Stimulated activated CD4-positive, alpha-beta T cell treated with anti-CD3 and anti-CD28 coated beads, Interleukin-1b, Interleukin-23, amount 100 ng/mL, for 4 hours (primary cell): ENCODE results near the gene LRRC10B.

Experiments
- DNase-seq, 2 donors: peaks; one replicate each; pipeline ENCODE4 v3.0.0-alpha.2; 2020; ENCODE audit warnings: low read depth in 2 of 2

LRRC10B gene

DNA sequence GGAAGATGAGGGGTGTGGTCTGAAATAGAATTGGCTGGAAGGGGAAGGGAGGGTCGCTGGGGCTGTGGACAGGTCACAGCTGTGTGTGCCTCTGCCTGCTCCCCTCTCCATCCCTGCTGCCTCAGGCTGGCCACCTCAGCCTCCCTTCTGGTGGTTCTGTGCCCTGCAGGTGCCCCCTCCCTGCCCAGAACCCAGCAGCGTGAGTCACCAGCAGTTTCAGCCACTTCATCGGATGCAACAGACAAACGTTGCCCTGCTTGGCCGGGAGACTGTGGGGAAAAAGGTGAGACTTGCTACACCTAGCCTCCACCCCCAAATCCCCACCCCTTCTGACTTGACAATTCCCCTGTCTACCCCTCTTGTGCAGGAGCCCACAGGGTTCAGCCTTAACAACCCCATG is 21.8 kb upstream of the LRRC10B start:
- no peak for DNase-seq

DNA sequence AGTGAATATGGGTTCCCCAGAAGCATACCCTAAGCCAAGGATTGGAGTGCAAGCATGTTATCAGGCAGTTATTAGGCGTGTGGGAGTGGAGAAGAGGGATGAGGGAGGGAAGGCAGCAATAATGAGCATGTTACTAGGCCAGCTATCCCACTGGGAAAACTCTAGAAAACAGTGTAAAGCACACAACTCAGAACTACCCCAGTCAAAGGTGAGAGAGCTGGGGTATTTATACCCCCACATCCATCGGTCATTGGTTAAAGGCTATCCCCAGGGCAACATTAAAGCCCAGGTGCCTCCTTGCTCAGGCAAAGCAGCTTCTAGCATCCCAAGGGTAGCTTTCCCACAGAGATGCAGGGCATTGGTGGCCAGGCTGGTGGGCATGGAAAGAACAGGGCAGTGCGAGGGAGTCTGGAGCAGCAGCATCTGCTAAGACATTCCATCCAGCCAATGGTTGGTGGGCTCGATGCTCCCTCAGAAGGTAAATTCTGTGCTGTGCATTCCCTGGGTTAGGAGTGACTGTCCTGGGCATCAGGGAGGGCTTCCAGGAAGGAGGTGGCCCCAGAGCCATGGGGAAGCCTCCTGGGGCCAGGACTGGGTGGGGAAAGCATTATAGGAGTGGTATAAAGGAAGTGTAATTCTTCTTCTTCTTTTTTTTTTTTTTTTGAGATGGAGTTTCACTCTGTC is 21.1 kb upstream of the LRRC10B start:
- no peak for DNase-seq

DNA sequence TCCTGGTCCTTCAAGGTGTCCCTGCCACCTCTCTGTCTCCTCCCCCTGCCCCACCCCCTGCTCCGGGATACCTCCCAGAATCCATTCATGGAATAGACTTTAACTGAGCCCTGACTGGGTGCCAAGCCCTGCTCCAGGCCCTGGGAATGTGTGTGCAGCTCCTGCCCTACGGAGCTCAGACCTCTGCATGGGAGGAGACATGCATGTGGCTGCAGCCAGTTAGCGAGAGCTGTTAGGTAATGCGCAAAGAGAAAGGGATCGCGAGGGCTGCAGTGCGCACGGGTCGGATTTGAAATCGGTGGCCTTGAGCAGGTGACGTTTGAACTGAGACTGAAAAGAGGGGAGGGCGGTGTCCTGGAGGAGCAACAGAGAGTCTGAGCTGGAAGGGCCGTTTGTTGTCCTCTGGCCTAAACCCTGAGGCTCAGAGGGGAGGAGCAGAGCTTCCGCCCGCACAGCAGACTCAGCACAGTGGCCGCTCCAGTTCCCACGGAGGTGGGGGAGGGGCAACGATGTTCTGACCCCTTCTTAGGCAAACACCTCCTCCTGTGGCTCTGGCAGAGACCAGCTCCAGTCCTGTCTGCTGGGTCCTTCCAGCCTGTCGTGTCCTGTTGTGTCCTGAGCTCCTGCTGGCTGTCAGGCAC is 19.8 kb upstream of the LRRC10B start:
- DNase-seq, result no peak

DNA sequence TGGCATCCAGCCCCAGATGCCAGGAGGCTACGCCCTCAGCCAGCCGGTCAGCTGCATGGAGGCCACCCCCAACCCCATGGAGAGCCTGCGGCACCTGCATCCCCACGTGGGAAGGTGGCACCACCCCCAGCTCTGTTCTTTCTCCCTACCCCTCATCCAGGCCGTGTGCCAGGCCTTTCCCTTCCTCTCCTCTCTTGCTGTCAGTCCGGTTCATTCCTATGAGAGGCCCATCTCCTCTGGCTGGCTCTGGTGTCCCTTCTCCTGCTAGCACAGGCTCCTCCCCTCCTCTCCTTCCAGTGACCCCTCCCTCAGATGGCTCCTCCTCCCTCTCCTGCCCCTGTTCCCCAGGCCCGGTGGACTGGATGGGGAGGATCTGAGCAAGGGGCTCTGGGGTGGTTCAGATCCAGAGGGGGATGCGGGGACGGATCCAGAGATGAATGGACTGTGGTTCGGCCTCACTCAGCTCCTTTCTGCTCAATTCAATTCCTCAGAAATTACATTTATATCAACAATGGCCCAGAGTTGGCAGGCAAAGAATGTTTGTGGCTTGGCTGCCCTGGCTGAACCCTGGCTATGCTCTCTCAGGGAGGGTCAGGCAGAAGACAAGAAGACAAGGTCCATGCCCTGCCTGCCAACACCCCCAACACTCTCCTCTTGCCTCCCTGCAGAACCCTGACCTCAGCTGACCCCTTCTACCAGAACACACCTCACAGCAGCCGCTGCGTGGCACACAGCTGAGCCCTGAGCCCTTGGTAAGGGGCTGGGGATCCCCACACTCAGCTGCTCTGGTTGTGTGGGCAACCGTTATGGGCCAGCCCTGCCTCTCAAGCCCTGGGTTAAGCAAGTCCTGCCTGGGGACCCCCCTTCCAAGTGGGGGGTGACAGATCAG is 18.5 kb upstream of the LRRC10B start:
- no peak for DNase-seq

DNA sequence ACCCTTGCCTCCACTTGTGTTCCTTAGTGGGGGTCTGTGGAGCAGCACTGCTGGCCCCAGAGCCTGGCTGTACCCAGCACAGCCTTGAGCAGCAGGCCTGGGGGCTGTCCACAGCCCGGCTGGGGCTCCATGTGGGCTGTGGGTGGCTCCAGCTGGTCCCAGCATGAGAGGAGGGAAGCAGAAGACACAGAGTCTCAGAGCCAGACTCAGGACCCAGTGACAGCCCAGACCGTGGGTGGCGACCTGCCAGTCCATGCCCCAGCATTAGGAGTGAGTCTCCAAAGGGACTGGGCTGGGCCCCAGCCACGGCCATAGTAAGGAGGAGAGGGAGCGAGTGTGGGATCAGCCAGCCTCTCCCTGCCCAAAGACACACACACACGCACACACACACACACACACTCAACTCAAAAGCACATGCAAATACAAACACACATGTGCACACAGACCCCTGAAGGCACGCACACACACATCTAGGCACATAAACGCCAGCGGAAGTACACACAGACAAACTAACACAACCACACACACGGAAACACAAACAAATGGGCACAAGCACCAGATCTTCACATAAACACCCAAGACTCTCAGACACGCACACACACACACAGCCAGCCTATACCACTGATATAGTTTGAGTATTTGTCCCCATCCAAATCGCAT is 16.7 kb upstream of the LRRC10B start:
- no peak for DNase-seq

DNA sequence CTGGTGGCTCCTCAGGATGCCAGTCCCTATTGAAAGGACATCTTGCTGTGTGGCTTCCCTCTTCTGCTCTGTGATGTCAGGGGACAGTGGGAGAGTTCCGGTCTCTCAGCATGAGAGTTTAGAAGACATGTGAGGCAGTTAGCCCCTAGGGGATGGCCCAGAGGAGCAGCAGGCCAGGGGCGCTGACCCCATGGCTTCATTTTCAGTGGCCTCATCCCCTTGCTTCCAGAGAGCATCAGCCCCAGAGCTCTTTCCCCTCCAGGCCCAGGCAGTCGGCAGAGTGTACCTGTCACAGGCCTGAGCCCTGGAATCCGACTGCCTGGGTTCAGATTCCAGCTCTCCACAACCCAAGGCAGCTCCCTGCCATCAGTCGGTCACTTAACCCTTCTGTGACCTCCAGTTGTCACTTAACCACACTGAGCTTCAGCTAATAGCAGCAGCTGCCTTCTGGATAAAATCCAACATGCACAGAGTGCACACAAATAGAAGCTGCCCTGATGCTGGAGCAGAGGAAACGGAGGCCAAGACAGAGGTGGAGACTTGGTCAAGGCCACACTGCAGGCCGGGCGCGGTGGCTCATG is 14.1 kb upstream of the LRRC10B start:
- DNase-seq, result no peak

DNA sequence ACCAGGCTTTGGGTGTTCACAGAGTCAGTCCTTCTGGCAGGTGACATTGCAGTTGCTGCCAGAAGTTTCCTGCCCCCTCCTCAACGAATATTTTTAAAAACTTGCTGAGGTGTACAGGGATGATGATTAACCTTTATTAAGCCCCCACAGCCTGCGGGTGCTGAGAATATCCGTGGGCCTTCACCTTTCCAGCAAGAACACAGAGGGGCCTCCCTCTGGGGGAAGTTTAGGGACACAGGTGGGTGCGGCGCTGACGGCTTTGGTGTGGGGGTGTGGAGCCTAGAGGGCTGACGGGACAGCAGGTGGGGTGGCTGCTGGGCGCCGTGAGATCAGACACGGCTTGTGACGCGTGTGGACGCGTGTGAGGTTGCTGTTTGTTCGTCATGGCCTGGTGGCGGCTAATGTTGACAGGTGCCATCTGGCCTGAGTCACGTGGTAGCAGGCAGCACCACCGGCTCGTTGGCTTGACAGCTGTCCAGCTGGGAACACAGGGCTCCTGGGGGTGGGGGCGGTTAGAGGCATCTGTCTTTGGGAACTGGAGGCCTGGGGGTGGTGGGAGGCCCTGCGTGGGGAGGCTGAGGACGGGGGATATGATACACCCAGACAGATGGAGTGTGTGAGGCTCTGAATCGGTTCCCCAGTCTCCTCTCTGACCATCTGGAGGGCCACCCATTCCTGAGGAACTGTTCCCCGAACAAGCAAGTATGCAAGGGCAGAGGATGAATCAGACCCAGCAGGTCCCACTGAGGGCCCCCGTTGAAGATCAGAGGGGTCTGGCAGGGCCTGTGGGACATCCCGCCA is 12.5 kb upstream of the LRRC10B start:
- no peak for DNase-seq

DNA sequence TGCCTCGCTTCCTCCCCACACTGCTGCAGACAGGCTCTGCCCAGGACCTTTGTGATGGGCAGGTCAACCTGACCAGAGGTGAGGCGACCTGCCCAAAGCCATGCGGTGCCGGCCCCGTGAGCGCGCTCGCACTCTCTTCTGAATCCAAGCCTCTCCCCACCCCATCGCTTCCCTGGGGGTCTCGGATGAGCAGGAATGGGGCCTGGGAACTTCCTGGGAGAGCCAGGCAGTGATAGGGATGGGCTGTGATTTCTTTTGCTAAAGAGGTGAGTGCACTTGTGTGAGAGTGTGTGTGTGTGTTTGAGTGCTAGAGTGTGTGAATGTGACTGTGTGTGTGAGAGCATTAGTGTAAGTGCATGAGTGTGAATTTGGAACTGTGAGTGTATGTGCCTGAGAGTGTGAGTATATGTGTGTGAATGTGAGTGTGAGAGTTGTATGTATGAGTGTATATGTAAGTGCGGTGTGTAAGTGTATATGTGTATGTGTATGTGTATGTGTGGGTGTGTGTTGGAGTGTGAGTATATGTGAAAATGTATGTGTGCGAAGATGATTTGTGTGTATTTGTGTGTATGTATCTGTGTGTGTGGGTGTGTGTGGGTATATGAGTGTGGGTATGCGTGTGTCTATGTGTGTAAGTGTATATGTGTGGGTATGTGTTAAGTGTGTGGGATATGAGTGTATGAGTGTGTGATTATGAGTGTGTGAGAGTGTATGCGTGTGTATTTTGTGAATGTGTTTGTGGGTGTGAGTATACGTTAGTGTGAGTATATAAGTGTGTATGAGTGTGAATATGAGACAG is 11.7 kb upstream of the LRRC10B start:
- DNase-seq, result no peak

DNA sequence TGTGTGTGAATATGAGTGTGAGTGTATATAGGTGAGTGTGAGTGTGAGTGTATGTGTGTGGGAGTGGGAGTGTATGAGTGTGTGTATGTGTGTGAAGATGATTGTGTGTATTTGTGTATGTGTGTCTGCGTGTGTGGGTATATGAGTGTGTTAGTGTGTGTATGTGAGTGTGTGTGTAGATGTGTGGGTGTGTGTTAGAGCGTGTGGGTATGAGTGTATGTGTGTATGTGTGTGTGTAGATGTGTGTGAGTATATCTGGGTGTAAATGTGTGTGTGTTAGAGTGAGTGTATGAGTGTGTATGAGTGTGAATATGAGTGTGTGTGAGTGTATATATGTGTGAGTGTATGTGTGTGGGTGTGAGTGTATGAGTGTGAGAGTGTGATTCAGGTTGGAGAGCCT is 11.1 kb upstream of the LRRC10B start:
- DNase-seq, result no peak

DNA sequence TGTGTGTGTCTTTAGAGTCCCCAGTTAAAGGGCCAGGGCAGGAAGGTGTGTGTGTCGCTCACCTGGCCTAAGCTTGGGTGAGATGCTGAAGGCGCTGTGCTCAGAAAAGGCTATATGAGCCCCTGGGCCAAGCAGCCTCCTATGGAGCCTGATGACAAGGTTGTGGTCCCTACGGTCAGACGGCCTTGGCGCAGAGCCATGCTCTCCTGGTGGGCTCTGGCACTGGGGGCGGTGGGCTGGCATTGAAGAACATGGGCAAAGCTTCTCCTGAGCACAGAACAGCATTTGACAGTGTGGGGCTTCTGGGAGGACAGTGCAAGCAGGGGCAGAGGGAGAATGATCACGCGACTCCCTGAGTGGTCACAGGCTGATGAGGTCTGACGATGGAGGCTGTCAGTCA is 10.7 kb upstream of the LRRC10B start:
- no peak for DNase-seq

DNA sequence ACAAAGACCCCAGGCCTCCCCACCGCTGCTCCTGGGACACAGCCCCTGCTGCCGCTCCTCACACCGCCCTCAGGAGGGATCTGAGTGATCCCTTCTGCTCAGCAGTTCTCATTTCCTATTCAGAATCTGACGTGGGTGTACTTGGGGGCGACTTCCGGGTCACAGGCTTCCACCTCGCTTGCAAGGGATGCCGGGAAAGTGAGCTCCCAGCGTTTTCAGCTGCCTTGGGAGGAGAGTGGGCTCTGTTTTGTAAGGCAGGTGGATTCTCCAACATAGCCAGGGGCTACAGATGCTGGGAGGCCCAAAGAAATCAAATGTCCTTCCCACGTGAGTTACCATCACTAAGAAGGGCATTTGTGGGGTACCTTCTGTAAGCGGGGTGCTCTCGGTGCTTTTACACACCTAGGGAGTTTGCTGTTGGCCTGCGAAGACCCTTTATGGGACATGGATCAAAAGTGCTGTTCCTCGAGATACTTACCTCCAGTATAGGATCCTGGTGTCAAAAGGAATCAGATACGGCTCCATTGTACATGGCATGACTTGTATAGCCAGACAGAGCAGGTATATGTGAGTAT is 9.7 kb upstream of the LRRC10B start:
- DNase-seq, result no peak

DNA sequence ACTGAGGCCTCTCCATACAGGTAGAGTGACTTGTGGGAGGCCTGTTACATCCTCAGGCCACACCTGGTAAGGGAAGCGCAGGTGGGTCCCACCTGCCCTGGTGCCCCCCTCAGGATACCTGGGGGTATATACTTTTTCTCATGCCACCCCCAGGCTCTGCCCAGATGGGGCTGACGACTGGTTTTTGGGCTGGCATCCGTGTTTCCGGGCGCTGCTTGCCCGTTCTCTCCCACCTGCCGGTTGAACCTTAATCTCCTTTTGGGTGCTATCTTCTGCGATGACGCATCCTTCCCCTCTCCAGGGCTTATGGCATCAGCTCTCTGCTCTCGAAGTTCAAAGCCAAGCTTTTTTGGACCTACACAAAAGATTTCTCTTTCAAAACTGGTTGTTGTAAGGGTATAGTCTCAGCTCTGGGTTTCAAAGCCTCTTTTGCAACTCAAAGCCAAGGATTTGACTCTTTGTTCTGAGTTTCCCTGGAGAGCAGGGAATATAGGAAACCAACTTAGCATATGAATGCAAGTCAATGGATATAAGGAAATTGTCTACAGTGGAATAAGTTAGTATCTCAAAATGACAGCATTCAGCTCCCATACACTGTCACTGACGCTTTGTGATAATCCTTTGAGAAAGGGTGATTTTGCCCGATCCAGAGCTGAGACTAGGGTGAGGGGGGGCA is 8.6 kb upstream of the LRRC10B start:
- DNase-seq, result no peak

DNA sequence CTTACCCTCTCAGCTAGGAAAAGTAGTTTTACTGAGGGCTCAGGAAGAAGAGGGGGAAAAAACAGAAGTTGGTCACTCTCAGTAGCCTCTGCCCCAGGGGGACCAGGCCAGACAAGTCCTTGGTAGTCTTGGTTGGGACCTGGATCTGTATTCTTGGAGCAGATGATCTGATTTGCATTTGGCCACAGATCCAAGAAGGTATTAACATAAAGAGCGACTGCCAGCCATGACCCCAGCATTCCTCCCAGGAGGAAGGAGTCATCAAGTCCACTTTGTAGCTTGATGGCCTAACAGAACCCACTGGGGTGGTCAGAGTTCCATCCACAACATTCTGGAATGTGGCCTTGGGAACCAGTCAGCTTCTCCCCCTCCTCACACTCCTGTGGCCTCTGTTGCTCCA is 6.0 kb upstream of the LRRC10B start:
- no peak for DNase-seq

DNA sequence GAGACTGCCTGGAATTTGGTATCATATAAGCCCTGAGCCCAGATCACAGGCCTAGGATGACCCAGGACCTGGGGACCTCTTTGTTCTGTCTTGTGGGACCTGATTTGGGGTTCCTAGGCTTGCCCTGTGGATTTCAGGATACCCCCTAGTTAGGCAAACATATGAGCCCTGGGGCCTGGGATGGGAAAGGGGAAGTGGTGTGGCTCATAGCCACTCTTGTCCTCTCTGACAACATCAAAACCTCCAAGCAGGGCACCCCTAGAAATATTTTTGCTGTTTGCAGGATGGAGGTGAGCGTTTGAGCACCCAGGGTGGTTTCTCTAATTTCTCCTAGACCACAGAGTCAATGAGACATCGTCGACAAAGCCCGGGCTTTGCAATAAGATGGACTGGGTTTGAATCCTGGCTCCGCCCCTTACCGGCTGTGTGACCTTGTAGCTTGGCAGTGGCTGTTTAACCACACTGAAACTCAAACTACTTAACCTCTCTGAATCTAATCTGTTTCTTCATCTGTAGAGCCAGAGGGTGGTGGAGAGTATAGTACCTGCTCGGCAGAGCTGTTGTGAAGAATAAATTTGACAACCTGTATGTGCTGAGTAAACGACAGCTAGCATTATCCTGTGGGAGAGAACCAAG is 5.3 kb upstream of the LRRC10B start:
- DNase-seq, result no peak

DNA sequence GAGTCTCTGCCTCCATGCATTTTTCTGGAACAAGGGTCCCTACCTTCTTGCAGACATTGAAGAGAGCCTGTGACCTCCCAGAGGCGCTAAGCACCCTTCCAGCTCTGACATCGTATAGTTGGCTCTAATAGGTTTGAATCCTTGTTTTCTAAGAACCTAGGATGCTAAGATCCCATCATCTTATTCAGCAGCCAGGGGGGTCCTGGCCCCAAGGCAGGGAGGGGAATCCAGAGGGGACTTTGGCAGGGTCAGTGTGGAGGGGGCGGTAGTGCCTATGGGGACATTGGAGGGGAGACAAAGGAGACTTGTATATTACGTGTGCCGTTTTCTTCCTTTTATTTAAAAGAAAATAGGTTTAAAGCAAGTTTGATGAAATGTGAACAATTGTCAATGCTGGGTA is 3.4 kb upstream of the LRRC10B start:
- DNase-seq, result no peak

DNA sequence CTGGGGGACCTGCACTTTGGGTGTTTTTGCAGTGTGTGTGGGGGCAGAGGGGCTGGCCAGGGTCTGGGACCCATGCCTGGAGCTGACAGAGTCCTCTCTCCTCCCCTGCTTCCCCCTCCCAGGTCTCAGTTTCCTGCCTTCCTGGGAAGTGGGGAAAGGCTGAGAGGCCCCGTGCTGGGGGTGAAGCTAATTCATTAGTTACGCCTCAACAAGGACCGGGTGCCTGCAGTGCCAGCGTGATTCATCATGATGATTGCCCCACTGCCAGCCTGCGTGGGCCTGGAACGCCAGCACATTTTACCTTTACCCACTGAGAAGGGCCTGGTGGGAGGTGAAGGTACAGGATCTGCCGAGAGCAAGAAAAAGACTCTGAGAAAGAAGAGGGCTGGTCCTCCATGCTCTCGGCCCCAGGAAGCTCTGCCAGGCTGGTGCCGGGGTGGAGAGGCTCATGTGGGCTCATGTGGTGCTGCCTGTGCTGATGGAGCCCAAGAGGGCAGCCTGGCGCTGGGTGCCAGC is 2.9 kb upstream of the LRRC10B start:
- no peak for DNase-seq

DNA sequence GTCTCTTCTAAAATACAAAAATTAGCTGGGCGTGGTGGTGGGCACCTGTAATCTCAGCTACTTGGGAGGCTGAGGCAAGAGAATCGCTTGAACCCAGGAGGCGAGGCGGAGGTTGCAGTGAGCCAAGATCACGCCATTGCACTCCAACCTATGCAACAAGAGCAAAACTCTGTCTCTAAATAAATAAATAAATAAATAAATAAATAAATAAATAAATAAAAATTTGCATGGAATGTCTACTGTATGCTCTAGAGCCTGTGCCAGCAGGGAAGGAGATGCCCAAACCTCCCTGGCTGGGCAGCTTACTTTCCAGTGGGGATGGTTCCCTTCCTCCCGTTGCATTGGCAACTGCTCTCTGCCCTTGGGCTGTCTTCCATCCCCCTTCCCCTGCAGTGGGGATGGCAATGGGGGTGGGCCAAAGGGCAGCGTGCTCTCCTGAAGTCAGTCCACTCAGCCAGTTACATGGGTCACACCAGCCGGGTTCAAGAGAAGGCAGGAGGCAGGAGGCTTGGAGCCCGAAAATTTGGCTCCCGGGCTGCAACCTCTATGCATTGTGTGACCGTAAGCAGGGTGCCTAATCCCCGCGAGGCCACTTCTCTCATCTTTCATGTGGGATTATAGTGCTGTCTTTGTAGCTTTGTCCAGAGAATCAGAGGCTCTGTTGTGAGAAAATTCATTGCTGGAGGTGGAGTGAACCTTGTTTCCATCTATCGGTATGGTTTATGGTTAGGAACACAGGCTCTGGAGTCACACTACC is 1.4 kb upstream of the LRRC10B start:
- DNase-seq, result no peak
